GM18519 (cell line): ENCODE results near the gene LCN6.

Experiments
- ATAC-seq: cut with Tn5 transposase; IDR thresholded peaks from one replicate; pipeline ENCODE4 v1.9.1; 2021; ENCODE audit warnings: mild to moderate bottlenecking, moderate library complexity; ENCODE audit not compliant: unreplicated experiment, low FRiP score

Gene LCN6

DNA sequence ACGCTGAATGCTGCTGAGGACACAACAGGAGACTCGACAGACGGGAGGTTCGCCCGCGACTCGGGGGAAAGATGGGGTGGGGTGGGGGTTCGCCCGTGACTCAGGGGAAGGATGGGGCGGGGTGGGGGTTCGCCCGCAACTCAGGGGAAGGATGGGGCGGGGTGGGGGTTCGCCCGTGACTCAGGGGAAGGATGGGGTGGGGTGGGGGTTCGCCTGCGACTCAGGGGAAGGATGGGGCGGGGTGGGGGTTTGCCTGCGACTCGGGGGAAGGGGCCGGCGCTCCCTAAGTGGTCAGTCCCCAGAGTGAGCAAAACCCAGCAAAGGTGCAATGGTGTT lies 2.2 kb downstream of the LCN6 start:
- no peak for ATAC-seq

DNA sequence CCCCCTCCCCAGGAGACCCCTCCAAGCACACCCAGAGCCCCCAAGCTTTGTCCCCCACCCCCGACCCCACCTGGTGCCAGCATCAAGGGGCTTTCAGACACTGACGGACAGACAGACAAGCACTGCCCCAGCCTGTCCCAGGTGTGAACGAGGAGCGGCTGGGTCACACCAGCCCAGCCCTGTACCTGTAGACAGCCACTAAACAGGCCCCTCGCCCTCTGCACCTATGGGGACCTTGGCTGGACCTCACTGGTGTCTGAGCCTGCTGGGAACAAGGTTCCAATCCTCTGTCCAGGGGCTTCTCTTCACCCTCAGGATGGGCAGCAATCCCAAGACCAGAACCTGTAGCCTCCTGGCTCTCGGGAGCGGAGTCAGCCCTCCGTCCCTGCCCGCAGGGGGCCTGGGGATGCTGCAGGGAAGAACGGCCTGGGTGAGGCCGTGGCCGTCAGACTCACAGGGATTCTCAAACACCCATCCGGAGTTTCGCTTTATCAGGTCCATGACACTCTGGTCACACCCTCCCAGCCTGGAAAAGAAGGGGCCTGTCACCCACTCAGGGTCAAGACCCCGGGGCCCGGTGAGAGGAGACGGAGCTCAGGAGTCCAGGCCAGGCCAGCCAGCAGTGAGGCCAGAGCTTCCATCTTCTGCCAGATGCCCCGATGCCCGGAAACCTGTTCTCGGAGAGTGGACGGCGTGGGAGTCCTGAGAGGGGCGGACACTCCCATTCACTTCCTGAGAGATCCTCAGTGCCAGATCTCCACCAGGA lies 2.8 kb downstream of the LCN6 start:
- no peak for ATAC-seq

DNA sequence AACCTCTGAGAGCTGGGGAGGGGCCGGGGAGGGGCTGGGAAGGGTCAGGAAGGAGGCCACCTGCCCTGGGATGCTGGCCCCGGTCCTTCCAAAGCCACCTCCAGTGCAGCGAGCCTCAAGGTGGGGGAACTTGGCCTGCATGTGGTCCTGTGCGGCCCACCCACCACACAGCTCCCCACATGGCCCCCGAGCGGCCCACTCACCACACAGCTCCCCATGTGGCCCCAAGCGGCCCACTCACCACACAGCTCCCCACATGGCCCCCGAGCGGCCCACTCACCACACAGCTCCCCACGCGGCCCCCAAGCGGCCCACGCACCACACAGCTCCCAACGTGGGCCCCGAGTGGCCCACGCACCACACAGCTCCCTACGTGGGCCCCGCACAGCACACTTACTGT lies 3.6 kb downstream of the LCN6 start:
- no peak for ATAC-seq

DNA sequence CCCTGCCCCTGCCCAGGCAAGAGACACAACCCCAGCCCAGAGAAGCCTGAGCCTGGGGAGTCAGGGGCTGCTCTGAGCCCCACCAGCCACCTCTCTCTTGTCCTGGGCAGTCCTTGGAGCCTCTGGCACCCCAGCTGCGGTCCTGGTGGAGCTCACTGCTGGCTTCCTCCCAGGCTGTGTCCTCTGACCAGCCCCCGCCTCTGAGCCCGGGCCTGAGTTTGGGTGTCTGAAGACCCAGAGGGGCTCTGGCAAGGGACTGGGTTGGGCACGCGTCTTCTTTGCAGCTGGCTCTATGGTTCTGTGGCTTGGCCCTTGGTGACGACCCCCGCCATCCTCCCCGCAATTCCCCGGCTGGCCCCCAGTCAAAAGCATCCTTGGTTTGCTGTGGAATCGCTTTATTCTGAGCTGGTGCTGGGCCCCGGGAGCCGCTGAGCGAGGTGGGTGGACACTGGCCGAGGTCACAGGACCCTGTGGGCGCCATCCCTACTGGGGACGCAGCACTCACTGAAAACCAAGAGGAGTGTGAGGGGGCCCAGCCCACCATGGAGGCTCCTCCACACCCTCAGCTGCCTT lies 4.6 kb downstream of the LCN6 start:
- ATAC-seq, result no peak

DNA sequence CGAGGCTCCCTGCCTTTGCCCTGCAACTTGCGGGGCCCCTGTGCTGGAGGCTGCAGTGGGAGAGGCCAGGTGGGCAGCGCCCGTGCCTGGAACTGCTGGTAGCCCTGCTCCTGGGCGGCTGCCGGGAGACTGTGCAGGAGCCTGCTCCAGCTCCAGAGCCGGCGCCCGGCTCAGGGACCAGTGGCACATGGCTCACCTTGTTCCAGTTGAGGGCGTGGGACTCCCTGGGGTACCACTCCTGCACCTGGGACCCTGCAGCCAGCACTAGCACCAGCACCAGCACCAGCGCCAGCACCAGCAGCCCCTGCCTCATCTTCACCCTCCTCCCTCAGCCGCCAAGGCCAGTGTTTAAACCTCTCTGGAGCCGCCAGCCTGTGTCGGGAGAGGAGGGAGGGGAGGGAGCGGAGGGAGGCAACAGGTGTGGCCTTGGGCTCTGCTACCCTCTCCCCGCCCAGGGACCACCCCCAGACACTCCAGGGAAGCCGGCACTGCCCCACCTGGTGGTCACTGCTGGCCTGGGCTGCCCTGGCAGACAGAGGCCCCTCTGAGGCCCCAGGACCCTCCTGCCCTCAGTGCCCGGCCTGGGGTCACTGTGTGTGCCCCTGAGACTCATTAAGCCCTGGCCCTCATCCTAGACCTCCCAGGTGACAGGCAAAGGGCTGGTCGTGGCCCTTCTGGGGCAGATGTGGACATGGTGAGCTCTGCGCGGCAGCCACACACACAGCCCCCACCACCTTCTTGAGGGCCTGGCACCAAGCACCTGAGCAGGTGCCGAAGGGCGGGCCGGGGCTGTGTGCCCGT lies 5.5 kb downstream of the LCN6 start, which contains the start of gene LCN10:
TSS of gene LCN10 (minus strand) at position 350 of the 801 bp plus-strand sequence. CDS start at position 313, 37 bp downstream.
- no peak for ATAC-seq

DNA sequence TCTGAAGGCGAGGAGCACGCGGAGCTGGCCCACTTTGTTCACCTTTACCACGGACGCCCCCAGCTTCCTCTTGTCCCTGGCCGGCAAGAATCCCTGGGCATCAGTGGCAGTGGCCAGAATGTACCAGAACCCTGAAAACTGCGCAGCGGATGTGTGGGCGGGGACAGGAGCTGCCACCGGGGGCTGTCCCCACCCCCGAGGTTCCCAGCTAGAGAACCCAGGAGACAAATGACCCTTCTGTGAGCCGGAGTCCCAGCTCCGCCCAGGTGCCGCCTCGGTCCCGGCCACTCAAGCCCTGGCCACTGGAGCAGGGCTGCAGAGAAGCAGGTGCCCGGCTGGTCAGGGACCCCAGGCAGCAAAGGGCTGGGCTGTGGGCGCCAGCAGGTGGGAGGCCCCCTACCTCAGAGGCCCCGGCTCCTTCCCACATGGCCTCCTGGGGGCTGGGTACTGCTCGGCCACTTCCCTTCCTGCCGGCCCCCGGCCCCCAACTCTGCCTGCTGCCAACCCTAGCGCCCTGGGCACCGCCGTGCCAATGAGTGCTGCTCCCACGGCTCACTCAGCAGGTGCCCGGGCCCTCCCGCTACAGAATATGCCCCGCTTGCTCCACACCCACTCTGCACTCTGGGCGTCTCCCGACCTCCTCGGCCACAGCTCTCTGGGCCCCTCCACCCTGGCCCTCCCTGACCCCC lies 6.3 kb downstream of the LCN6 start:
- ATAC-seq, result no peak

DNA sequence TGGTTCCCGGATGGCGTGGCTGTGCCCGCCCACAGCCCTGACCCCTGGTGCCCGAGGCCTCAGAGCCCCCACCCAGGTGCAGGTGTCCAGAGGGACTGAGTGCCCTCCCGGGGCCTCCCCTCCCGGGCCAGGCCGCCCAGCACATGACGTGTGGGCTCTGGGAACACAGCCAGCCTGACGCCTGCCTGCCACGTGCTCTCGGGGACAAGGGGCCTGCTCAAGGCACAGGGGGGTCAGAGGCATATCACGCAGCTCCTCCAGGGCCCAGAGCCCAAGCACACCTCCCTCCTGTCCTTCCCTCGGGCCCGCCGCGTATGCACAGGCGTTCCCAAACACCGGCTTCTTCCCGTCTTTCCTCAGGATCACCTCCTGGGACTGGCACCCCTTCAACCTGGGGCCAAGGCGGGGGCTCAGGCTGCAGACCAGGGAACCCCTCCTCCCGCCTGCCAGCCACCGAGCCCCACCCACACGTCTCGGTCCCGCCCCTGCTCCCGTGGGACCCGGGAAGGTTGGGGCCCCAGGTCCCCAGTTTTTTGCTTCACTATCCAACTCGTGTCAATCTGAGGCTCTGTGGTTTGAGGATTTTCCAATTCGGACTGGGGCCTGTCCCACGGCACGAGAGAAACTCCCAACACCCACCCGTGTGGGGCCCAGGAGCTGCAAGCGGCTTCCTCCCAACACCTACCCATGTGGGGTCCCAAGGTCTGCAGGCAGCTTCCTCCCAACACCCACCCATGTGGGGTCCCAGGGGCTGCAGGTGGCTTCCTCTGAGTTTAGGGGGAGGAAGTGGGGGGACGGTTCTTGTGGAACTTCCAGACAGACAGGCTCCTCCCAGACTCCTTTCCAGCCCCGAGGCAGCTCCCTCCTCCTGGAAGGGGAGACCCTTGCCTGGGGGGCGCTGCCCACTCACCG lies 7.1 kb downstream of the LCN6 start:
- ATAC-seq, result no peak

DNA sequence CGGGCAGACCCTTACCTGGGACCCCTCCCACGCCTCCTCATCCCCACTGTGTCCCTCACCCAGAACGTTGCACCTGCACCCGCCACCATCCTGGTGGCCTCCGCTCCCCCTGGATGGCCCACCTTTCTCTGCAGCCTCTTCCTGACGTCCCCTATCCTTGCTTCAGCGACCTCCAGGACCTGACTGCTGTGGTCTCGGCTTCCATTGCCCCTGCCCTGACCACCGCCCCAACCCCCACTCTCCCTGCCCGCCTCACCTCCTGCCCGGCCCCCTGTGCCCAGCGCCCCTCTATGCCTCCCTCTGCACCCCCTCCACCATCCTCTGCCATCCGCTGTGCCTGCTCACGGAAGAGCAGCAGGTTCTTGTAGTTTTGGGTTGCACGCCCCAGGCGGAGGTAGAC lies 7.8 kb downstream of the LCN6 start:
- ATAC-seq, result no peak

DNA sequence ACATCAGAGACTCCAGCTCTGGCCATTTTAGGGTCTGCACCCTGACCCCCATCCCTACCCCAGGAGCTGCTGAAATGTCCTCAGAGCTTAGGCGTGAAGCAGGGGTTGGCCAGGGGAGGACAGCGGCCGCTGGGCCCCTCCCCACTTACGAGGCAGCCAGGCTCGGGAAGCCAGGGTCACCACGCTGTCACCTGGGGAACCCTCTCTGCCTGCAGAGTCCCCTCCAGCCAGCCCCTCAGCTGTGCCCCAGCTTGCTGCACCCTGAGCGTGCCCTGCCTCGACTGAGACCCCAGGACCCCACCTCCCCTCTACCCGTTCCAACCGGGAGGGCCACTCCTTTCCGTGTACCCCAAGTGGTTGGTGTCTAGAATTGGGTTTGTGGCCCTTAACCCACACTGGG lies 8.3 kb downstream of the LCN6 start:
- no peak for ATAC-seq

DNA sequence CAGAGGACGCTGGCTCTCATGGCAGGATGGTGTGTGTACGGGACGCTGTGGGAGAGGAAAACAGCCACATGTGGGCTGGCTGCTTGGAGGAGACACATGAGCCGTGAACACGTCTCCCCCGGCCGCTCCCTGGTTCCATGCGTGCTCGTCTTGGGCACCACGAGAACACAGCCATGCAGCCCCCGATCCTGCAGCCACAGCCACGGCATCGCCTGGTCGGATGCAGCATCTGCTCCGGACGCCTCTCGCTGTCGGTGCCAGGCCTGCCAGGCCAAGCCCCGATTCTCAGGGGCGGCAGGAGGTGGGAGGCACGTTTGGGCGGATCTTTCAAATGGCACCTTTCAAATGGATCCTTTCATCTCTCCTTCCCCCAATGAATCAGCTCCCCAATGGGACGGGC lies 8.8 kb downstream of the LCN6 start:
- no peak for ATAC-seq

DNA sequence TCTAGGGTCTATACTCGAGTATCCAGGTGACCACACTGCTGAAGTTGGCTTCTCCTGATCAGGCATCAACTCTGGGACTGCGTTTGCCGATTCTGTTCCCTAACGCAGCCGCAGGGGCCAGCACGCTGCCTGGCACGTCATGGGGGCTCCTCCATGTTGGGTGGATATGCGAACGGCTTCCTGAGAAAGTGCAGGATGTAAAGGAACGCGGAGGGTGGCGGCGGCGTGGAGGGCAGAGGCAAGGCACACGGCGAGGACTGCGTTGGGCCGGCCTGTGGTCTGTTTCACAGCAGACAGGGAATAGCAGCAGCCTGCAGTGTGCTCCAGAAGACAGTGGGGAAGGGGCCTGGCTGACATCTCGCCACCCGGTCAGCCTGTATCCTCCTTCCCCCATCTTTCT lies 9.4 kb downstream of the LCN6 start:
- no peak for ATAC-seq

DNA sequence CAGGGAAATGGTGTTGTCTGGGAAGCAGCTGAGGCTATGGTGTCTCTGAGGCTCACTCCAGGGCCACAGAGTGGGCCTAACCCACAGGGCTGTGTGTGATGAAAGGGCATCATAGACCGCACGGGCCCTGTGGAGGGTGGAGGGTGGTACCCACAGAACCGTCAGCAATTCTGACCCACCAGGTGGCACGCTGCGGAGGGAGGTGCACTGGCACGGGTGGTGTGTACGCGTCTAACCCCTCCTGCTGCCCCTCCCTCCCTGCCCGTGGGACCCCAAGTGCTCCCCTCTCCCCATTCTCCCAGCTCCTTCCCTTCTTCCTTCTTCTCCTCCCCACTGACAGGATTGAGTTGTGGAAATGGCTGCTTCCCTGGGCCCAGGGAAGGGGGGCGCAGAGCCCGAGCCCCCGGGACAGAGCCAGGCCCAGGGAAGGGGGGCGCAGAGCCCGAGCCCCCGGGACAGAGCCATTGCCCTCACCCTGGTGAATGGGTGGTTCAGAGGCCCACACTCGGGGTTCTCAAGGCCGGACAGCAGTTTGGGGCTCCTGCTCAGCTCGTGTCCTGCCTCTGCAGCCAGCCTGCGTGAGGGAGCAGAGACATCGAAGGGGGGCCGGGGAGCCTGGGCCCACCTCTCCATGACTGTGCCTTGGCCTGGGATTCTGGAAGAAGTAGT lies 12.4 kb downstream of the LCN6 start:
- no peak for ATAC-seq

DNA sequence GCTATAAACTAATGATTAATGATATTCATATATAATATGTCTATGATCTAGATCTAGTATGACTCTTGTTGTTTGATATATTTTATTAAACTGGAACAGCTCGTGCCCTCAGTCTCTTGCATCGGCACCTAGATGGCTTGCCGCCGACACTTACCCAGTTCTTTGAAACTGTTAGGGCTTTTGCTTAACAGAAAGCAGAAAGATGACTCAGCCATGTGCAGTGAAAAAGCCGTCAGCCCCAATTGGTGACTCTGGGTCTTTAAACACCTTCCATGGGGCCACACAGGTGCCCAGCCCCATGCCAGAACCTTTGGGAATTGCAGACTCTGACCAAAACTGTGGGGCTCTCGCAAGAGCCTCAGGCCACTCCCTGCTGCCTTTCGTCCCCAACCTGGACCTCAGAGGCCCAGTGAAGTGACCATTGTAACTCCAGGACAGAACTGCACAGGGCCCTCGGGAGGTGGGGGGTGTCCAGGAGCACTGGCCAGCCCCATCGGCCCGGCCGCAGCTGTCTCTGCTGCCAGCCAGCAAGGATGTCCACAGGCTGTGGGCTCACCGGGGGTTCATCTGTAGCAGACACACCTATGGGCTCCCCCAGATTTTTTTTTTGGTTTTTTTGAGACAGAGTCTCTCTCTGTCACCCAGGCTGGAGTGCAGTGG lies 13.4 kb downstream of the LCN6 start:
- ATAC-seq, result no peak

DNA sequence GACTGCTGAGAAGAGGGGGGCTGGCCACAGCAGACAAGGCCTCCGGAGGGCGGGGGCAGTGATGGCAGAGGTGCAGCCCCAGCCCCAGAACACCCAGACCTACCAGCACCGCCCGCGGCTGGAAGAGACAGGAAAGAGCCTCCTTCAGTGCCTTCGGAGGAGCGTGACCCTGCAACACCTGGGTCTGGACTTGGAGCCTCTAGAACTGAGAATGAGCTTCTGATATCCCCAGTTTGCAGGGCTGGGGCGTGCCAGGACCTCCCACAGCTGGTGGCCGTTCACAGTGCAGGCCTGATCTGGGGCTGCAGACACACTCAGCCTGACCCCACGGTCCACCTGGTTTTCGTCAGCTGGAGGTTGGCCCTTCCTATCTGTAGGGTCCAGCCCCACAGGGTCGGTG lies 14.7 kb downstream of the LCN6 start:
- ATAC-seq, result no peak

DNA sequence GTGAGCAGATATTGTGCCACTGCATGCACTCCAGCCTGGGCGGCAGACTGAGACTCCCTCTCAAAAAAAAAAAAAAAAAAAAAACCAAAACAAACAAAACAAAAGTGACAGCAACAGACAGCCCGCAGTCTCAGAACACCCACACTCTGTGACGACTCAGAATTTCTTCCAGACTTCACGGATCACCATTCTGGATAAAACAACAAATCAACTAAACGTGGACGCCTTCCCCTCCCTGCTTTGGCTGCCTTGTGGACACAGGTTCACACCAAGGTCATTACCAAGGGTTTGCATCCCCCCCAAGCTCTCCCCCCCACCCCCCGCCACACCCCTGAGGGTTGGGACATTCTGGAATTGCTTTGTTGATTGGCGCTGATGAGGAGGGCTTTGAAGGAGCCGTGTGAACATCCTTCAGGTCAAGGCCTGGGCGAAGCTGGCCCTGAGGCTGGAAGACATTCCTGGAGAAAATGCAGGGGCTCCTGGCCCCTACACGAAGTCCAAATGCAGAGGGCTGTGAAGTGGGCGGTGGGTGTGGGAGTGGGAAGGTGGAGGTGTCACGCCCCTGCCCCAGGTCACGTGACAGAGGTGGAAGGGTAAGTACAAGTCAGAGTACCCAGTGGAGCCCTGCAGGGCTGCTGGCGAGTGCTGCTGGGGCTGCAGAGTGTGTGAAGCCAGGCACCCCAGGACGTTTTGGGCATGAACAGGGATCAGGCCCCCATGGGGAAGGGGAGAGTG lies 15.7 kb downstream of the LCN6 start:
- ATAC-seq, result no peak

DNA sequence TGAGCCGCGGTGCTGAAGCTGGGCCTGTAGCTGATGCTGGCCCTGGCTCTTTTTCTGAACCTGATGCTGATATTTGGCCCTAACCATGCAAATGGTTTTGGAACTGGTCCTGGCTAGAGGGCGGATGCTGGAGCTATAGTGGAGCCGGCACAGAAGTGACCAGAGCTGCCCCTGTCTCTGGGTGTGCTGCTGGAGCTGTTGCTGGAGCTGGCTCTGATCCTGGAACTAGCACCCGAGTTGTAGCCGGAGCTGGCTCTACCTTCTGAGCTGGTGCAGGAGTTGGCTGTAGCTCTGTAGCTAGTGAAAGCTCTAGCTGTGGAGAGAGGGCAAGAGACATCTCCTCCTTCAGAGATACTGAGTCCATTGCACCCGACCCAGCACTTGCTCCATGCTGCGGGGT lies 18.4 kb downstream of the LCN6 start:
- no peak for ATAC-seq

DNA sequence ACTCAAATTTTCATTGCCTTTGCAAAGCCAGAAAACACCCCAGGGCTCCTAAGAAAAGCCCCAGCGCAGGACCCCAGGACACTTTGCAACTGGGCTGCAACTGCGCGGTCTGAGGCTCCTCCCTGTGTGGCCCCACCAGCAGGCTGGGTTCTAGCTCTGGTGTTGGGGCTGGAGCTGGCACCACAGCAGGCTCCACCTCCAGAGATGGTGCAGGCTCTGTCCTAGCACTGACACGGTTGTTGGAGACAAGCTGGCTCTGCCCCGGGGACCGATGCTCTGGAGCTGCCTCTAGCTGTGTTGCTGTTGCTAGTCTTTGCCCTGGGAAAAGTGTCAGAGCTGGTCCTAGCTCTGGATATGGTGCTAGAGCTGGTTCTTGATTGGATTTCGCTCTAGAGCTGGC lies 19.2 kb downstream of the LCN6 start:
- no peak for ATAC-seq

DNA sequence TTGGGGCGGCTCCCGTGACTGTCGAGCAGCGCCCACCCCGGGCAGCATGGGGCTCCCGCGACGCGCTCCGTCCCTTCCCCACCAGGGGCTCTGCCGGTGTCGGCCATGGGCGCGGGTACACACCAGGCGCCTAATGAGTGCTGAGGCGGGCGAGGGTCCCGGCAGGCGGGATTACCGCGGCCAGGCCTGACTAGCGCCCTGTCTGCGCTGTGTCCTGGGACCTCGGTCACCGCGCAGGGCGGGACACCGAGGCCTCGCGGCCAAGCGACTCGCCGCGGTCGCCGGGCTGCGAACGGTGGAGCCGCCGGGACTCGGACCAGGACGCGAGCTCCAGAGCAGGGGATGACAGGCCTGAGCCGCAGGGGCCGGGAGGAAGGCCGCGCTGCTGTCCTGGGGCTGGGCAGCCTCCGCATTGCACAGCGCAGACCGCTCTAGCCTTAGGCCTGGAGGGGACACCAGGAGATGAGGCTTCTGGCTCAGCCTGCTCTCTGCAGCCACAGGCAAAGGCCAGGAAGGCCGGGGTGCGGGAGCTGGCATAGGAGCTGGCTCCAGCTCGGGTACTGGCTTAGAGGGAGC lies 19.7 kb downstream of the LCN6 start:
- no peak for ATAC-seq
